Neural cell (in vitro differentiated cells): Measurements from ENCODE around the gene IL10RA. TPM values are rescaled to one million over a fixed set of nuclear protein-coding genes. Genes with fewer than 3 reads are reported as not detected.

ENCODE experiments used
- H2AFZ ChIP-seq: fragments of 200-600, 300-800 bp; sonication (generic), shearing (Covaris generic); 2 replicates; pipeline ENCODE4 v1.6.0; 2014; ENCODE audit warnings: low read depth, mild to moderate bottlenecking, antibody characterized with exemption, low read length, moderate library complexity
- H3F3A ChIP-seq: fragments of 200-600 bp; shearing (Covaris generic); 2 replicates; pipeline ENCODE4 v1.6.1; 2016; ENCODE audit warnings: mild to moderate bottlenecking, moderate library complexity, mixed read lengths, antibody characterized with exemption, low read length; ENCODE audit not compliant: insufficient read depth, poor library complexity, severe bottlenecking
- H3K27ac ChIP-seq: fragments of 200-600, 300-800 bp; sonication (generic), shearing (Covaris generic); 2 replicates; pipeline ENCODE4 v1.5.1; 2014; ENCODE audit warnings: mild to moderate bottlenecking, low read length, moderate library complexity
- H3K27me3 ChIP-seq: fragments of 300-800, 200-600 bp; sonication (generic), shearing (Covaris generic); 2 replicates; pipeline ENCODE4 v1.6.0; 2014; ENCODE audit warnings: mild to moderate bottlenecking, low read depth, low read length, moderate library complexity; ENCODE audit not compliant: insufficient read depth
- H3K36me3 ChIP-seq: fragments of 300-800, 200-600 bp; sonication (generic), shearing (Covaris generic); 2 replicates; pipeline ENCODE4 v1.5.1; 2014; ENCODE audit warnings: mild to moderate bottlenecking, antibody characterized with exemption, low read length, moderate library complexity; ENCODE audit not compliant: insufficient read depth
- H3K4me2 ChIP-seq: fragments of 300-800, 200-600 bp; sonication (generic), shearing (Covaris generic); 2 replicates; pipeline ENCODE4 v1.6.0; 2014; ENCODE audit warnings: mild to moderate bottlenecking, low read length
- H3K4me3 ChIP-seq: fragments of 300-800, 200-600 bp; sonication (generic), shearing (Covaris generic); 2 replicates; pipeline ENCODE4 v1.5.1; 2014; ENCODE audit warnings: mild to moderate bottlenecking, low read length, moderate library complexity
- H3K79me2 ChIP-seq: fragments of 200-600 bp; shearing (Covaris generic); replicated peaks from 2 replicates; pipeline ENCODE4 v1.6.0; 2014; ENCODE audit warnings: mild to moderate bottlenecking, low read length, moderate library complexity; ENCODE audit not compliant: insufficient read depth
- H3K9ac ChIP-seq: fragments of 300-800, 200-600 bp; sonication (generic), shearing (Covaris generic); 2 replicates; pipeline ENCODE4 v1.6.1; 2016; ENCODE audit warnings: mild to moderate bottlenecking, low read length, mixed read lengths
- H3K9me2 ChIP-seq: fragments of 200-600 bp; shearing (Covaris generic); 2 replicates; pipeline ENCODE4 v1.6.1; 2016; ENCODE audit warnings: mild to moderate bottlenecking, low read length, mixed read lengths; ENCODE audit not compliant: insufficient read depth
- H3K9me3 ChIP-seq: fragments of 200-600, 300-800 bp; sonication (generic), shearing (Covaris generic); 2 replicates; pipeline ENCODE4 v1.6.1; 2016; ENCODE audit warnings: mild to moderate bottlenecking, mixed run types, low read length, moderate library complexity, mixed read lengths
- H4K20me1 ChIP-seq: fragments of 200-600 bp; shearing (Covaris generic); 2 replicates; pipeline ENCODE4 v1.6.1; 2016; ENCODE audit warnings: mild to moderate bottlenecking, mixed run types; ENCODE audit not compliant: insufficient read depth
- CTCF ChIP-seq: fragments of 450-650 bp; IDR thresholded peaks from 2 replicates; pipeline ENCODE4 v1.5.1; 2014; ENCODE audit warnings: antibody characterized with exemption, mild to moderate bottlenecking, moderate library complexity; ENCODE audit not compliant: poor library complexity, severe bottlenecking
- EP300 ChIP-seq: fragments of 450-650 bp; conservative IDR thresholded peaks from 2 replicates; pipeline ENCODE4 v1.6.1; 2014; ENCODE audit warnings: antibody characterized with exemption, mild to moderate bottlenecking, moderate library complexity; ENCODE audit not compliant: poor library complexity, severe bottlenecking
- EZH2 ChIP-seq: fragments of 200-600, 300-800 bp; shearing (Covaris generic), sonication (generic); IDR thresholded peaks from 2 replicates; pipeline ENCODE4 v1.6.1; 2014; ENCODE audit warnings: antibody characterized with exemption, low read length, borderline replicate concordance, mild to moderate bottlenecking; ENCODE audit not compliant: insufficient read depth, poor library complexity, severe bottlenecking
- MXI1 ChIP-seq: fragments of 450-650 bp; conservative IDR thresholded peaks from 2 replicates; pipeline ENCODE4 v1.6.1; 2014; ENCODE audit warnings: antibody characterized with exemption, mild to moderate bottlenecking; ENCODE audit not compliant: poor library complexity, severe bottlenecking
- POLR2AphosphoS5 ChIP-seq: IDR thresholded peaks from 2 replicates; pipeline ENCODE4 v1.6.1; 2012
- RAD21 ChIP-seq: fragments of 450-650 bp; conservative IDR thresholded peaks from 2 replicates; pipeline ENCODE4 v1.6.1; 2014; ENCODE audit warnings: antibody characterized with exemption, mild to moderate bottlenecking, moderate library complexity
- REST ChIP-seq: IDR thresholded peaks from 2 replicates; pipeline ENCODE4 v1.6.1; 2012; ENCODE audit warnings: borderline replicate concordance
- SMC3 ChIP-seq: fragments of 450-650 bp; conservative IDR thresholded peaks from 2 replicates; pipeline ENCODE4 v1.6.1; 2014; ENCODE audit warnings: antibody characterized with exemption, mild to moderate bottlenecking, moderate library complexity; ENCODE audit not compliant: poor library complexity
- TAF1 ChIP-seq: IDR thresholded peaks from 2 replicates; pipeline ENCODE4 v1.6.1; 2012; ENCODE audit warnings: low read depth
- polyA plus RNA-seq: library from polyadenylated mRNA; depleted of rRNA; stranded (reverse); fragments of >200 nt; gene quantifications from 2 replicates; pipeline ENCODE4 v1.2.3, GENCODE V29; 2014

The IL10RA gene
- polyA plus RNA-seq, 1 donor from 2014 or later = 1.1 TPM

GRCh38 chr11:118008271-118008911 lies 22.2 kb downstream of the IL10RA start:
- H3K9ac ChIP-seq = no peak overlapping the region
- H2AFZ ChIP-seq = no peak overlapping the region
- H4K20me1 ChIP-seq = no peaks in the 10 kb centered on the region
- no peak overlapping the region for H3K27ac ChIP-seq
- H3F3A ChIP-seq = no peaks in the 10 kb centered on the region
- H3K79me2 ChIP-seq = no peaks in the 10 kb centered on the region
- TF ChIP-seq EZH2 = no peak
- TF ChIP-seq TAF1 = no peak
- TF ChIP-seq MXI1 = no peak
- TF ChIP-seq EP300 = no peak
- TF ChIP-seq SMC3 = no peak
- no peak for TF ChIP-seq REST
- no peak for TF ChIP-seq RAD21
- TF ChIP-seq CTCF = no peak
- no peak for TF ChIP-seq POLR2AphosphoS5
- no peaks in the 10 kb centered on the region for H3K9me2 ChIP-seq
- no peak overlapping the region for H3K4me2 ChIP-seq
- no peaks in the 10 kb centered on the region for H3K36me3 ChIP-seq
- no peaks in the 10 kb centered on the region for H3K27me3 ChIP-seq
- no peaks in the 10 kb centered on the region for H3K9me3 ChIP-seq
- H3K4me3 ChIP-seq = no peak overlapping the region

DNA sequence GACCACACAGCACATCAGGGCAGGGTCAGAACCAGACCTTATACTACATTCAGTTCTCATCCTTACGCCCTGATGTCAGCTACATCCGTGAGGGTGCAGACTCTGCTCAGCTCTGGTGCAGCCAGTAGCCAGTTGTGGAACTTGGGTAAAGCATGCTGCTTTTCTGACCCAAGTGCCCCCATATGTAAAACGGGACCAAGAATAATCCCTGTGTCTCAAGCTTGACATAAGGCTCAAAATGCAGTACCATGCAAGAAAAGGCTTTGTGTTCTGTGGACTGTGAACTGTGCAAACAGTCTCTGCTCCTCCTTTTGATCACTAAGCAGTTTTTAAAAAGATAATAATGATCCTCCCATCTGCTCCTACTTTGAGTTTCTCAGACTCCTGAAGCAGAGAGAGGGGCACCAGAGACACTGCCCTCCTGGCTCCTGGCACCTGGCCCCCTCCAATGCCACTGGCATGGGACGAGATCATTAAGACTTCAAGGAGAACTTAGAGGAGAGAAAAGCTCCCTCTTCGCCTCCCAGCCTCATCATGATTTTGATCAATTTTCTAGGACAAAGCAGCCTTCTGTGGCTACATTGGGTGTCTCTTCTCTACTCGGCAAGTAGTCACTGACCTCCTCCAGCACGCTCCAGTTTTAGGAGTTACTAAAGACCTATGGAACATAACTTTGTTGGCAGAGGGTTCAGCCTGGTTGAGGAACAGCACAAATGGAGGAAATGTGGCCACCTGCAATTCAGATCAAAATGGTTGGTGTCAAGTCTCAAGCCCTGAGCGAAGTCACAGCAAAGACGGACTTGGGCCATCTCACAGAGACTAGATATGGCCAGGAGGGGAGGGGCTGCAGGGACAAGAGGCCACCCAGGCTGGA lies 23.9 kb downstream of the IL10RA start:
- no peak overlapping the region for H3K4me2 ChIP-seq
- H3K36me3 ChIP-seq = no peaks in the 10 kb centered on the region
- no peaks in the 10 kb centered on the region for H3K9me3 ChIP-seq
- TF ChIP-seq REST (no peak), MXI1 (no peak), EP300 (no peak), EZH2 (no peak), RAD21 (no peak), TAF1 (no peak), POLR2AphosphoS5 (no peak), SMC3 (no peak), CTCF (no peak)
- H3K4me3 ChIP-seq = no peak overlapping the region
- H4K20me1 ChIP-seq = no peaks in the 10 kb centered on the region
- no peaks in the 10 kb centered on the region for H3K9me2 ChIP-seq
- no peaks in the 10 kb centered on the region for H3F3A ChIP-seq
- no peak overlapping the region for H3K9ac ChIP-seq
- H2AFZ ChIP-seq = no peak overlapping the region
- H3K27ac ChIP-seq = no peak overlapping the region
- H3K27me3 ChIP-seq = no peaks in the 10 kb centered on the region
- H3K79me2 ChIP-seq = no peaks in the 10 kb centered on the region
